H1 (cell line): Measurements from ENCODE around the gene LDLRAD3. TPM values are rescaled to one million over a fixed set of nuclear protein-coding genes. Genes with fewer than 3 reads are reported as not detected.

Source experiments
- CTCF ChIA-PET: fragments of 300-600 bp; sonication (Branson Sonifier 250); formaldehyde crosslinking; loops from one replicate; lab custom pipeline; 2021; ENCODE audit not compliant: partially characterized antibody; lab: Charles Lee
- POLR2A ChIA-PET: fragments of 300-600 bp; sonication (Branson Sonifier 250); formaldehyde crosslinking; loops from one replicate; lab custom pipeline; 2021; ENCODE audit warnings: inconsistent platforms; ENCODE audit not compliant: partially characterized antibody; lab: Charles Lee
- DNase-seq, 2 experiments: peaks; one replicate each; pipeline versions ENCODE4 v3.0.0 to v3.0.0-alpha.2; 2010 to 2022; ENCODE audit warnings: low spot score in 2 of 2, low read depth in 1 of 2, mixed read lengths in 1 of 2
- FAIRE-seq: peaks from 2 replicates; lab custom pipeline; 2011; peaks lifted over from hg19 to GRCh38; lab: Jason Lieb, UNC
- H2AFZ ChIP-seq: 2 replicates; pipeline ENCODE4 v1.8.1; 2012; ENCODE audit warnings: low read length, inconsistent platforms
- H2AK5ac ChIP-seq: 2 replicates; pipeline ENCODE4 v1.6.1; 2013; ENCODE audit warnings: low read depth, low read length
- H2BK120ac ChIP-seq: replicated peaks from 2 replicates; pipeline ENCODE3; 2013; ENCODE audit warnings: low read depth, low read length, inconsistent platforms
- H2BK12ac ChIP-seq: 2 replicates; pipeline ENCODE4 v1.6.1; 2013; ENCODE audit warnings: low read depth, low read length
- H2BK15ac ChIP-seq: 2 replicates; pipeline ENCODE4 v1.6.1; 2013; ENCODE audit warnings: low read length
- H2BK20ac ChIP-seq: 2 replicates; pipeline ENCODE4 v1.6.1; 2013; ENCODE audit warnings: low read length
- H2BK5ac ChIP-seq: 2 replicates; pipeline ENCODE4 v1.6.1; 2013; ENCODE audit warnings: low read depth, low read length
- H3K14ac ChIP-seq: 2 replicates; pipeline ENCODE4 v1.6.1; 2013; ENCODE audit warnings: inconsistent platforms; ENCODE audit not compliant: insufficient read length
- H3K18ac ChIP-seq: 2 replicates; pipeline ENCODE4 v1.6.1; 2013; ENCODE audit warnings: low read length; ENCODE audit errors: extremely low read depth
- H3K23ac ChIP-seq: 2 replicates; pipeline ENCODE4 v1.6.1; 2013; ENCODE audit warnings: inconsistent platforms; ENCODE audit not compliant: insufficient read length
- H3K23me2 ChIP-seq: 2 replicates; pipeline ENCODE4 v1.6.1; 2013; ENCODE audit warnings: low read depth, low read length
- H3K27ac ChIP-seq: 2 replicates; pipeline ENCODE4 v1.6.1; 2011; ENCODE audit warnings: low read depth, low read length, inconsistent platforms
- H3K27me3 ChIP-seq, 4 experiments: replicated peaks in 1 of 4; 1 replicate in 1 of 4; 2 replicates in 3 of 4; pipeline versions ENCODE4 v1.6.1 to v1.8.1; 2011 to 2013; ENCODE audit warnings: low read length in 3 of 4, mild to moderate bottlenecking in 3 of 4, inconsistent platforms in 2 of 4, mixed read lengths in 2 of 4, moderate library complexity in 1 of 4; ENCODE audit not compliant: control insufficient read depth in 3 of 4, insufficient read depth in 3 of 4; ENCODE audit errors: extremely low read depth in 1 of 4
- H3K36me3 ChIP-seq, 4 experiments: 2 replicates each; pipeline versions ENCODE4 v1.6.1 to v1.8.1; 2011 to 2013; ENCODE audit warnings: mild to moderate bottlenecking in 4 of 4, low read length in 3 of 4, moderate library complexity in 2 of 4, control low read depth in 1 of 4, inconsistent platforms in 1 of 4; ENCODE audit not compliant: insufficient read depth in 4 of 4, control insufficient read depth in 2 of 4
- H3K4ac ChIP-seq: replicated peaks from 2 replicates; pipeline ENCODE3; 2013; ENCODE audit warnings: low read length, low read depth, mixed read lengths, inconsistent platforms; ENCODE audit not compliant: insufficient read length
- H3K4me1 ChIP-seq, 4 experiments: replicated peaks in 1 of 4; 1 replicate in 1 of 4; 2 replicates in 3 of 4; pipeline versions ENCODE4 v1.6.1 to v1.8.1; 2011 to 2013; ENCODE audit warnings: low read length in 3 of 4, inconsistent platforms in 2 of 4, mixed read lengths in 1 of 4; ENCODE audit not compliant: insufficient read depth in 4 of 4, control insufficient read depth in 3 of 4
- H3K4me2 ChIP-seq, 2 experiments: 2 replicates each; pipeline versions ENCODE4 v1.6.1 to v1.8.1; 2011 to 2013; ENCODE audit warnings: low read depth in 2 of 2, low read length in 2 of 2, control low read depth in 1 of 2, inconsistent platforms in 1 of 2, mild to moderate bottlenecking in 1 of 2; ENCODE audit not compliant: insufficient read depth in 1 of 2
- H3K4me3 ChIP-seq, 4 experiments: fragments of 200-600, 300-600 bp in 1 of 4; sonication (generic), shearing (Covaris generic), sonication (Bioruptor Twin) in 1 of 4; 2 replicates each; pipeline versions ENCODE4 v1.5.1 to v1.8.1; 2011 to 2016; ENCODE audit warnings: low read length in 4 of 4, low read depth in 3 of 4, control low read depth in 2 of 4, inconsistent platforms in 2 of 4, mild to moderate bottlenecking in 2 of 4, mixed read lengths in 1 of 4, moderate library complexity in 1 of 4; ENCODE audit not compliant: insufficient read depth in 2 of 4; ENCODE audit errors: extremely low read depth in 1 of 4
- H3K56ac ChIP-seq: replicated peaks from 2 replicates; pipeline ENCODE3; 2013; ENCODE audit warnings: low read depth, mild to moderate bottlenecking, mixed read lengths, low read length, inconsistent platforms; ENCODE audit not compliant: insufficient read length
- H3K79me1 ChIP-seq: 2 replicates; pipeline ENCODE4 v1.6.1; 2013; ENCODE audit warnings: low read depth, low read length, control low read depth
- H3K79me2 ChIP-seq, 2 experiments: 2 replicates each; pipeline versions ENCODE4 v1.6.1 to v1.8.1; 2012 to 2013; ENCODE audit warnings: low read length in 2 of 2, mild to moderate bottlenecking in 2 of 2, inconsistent platforms in 1 of 2; ENCODE audit not compliant: insufficient read depth in 2 of 2, control insufficient read depth in 1 of 2
- H3K9ac ChIP-seq, 4 experiments: replicated peaks in 1 of 4; 1 replicate in 1 of 4; 2 replicates in 3 of 4; pipeline versions ENCODE4 v1.6.1 to v1.8.1; 2011 to 2013; ENCODE audit warnings: low read depth in 3 of 4, low read length in 3 of 4, control low read depth in 2 of 4, mild to moderate bottlenecking in 2 of 4, moderate library complexity in 2 of 4, inconsistent platforms in 1 of 4; ENCODE audit errors: extremely low read depth in 1 of 4
- H3K9me3 ChIP-seq, 2 experiments: 2 replicates each; pipeline versions ENCODE4 v1.6.1 to v1.8.1; 2012 to 2013; ENCODE audit warnings: mild to moderate bottlenecking in 2 of 2, moderate library complexity in 2 of 2, control low read depth in 1 of 2, inconsistent platforms in 1 of 2, low read depth in 1 of 2, low read length in 1 of 2, mixed read lengths in 1 of 2; ENCODE audit not compliant: insufficient read depth in 2 of 2
- H4K20me1 ChIP-seq, 2 experiments: replicated peaks in 1 of 2; 2 replicates each; pipeline versions ENCODE3 to v1.8.1; 2011 to 2013; ENCODE audit warnings: inconsistent platforms in 2 of 2, low read length in 2 of 2, mild to moderate bottlenecking in 1 of 2; ENCODE audit not compliant: insufficient read depth in 2 of 2, control insufficient read depth in 1 of 2
- H4K5ac ChIP-seq: 2 replicates; pipeline ENCODE4 v1.6.1; 2013; ENCODE audit warnings: low read length, low read depth, mixed read lengths, inconsistent platforms; ENCODE audit not compliant: insufficient read length
- H4K8ac ChIP-seq: 2 replicates; pipeline ENCODE4 v1.8.0; 2013; ENCODE audit warnings: mild to moderate bottlenecking, moderate library complexity, low read length, inconsistent platforms; ENCODE audit not compliant: insufficient read depth; ENCODE audit errors: extremely low read depth
- H4K91ac ChIP-seq: replicated peaks from 2 replicates; pipeline ENCODE3; 2013; ENCODE audit warnings: low read length, mixed read lengths, inconsistent platforms; ENCODE audit not compliant: insufficient read length
- ASH2L ChIP-seq: fragments of 200-600, 300-600 bp; sonication (generic); IDR thresholded peaks from one replicate; pipeline ENCODE4 v1.7.1; 2017; ENCODE audit warnings: low read length
- BCL11A ChIP-seq, 2 experiments: IDR thresholded peaks; one replicate each; pipeline ENCODE4 v1.6.1; 2011; ENCODE audit warnings: low read depth in 2 of 2, low read length in 2 of 2, mild to moderate bottlenecking in 2 of 2
- CEBPB ChIP-seq: IDR thresholded peaks from 2 replicates; pipeline ENCODE4 v1.6.1; 2012; ENCODE audit warnings: low read depth, low read length
- CREB1 ChIP-seq: IDR thresholded peaks from 2 replicates; pipeline ENCODE4 v1.6.1; 2012; ENCODE audit warnings: inconsistent platforms
- CTBP2 ChIP-seq: IDR thresholded peaks from 2 replicates; pipeline ENCODE4 v1.7.0; 2011; ENCODE audit warnings: borderline replicate concordance, mild to moderate bottlenecking, moderate library complexity, mixed read lengths, low read length; ENCODE audit not compliant: insufficient read depth, insufficient read length
- EP300 ChIP-seq, 2 experiments: IDR thresholded peaks; 1 replicate in 1 of 2; 2 replicates in 1 of 2; pipeline ENCODE4 v1.6.1; 2011 to 2012; ENCODE audit warnings: low read depth in 2 of 2, low read length in 2 of 2, mild to moderate bottlenecking in 2 of 2, borderline replicate concordance in 1 of 2, inconsistent platforms in 1 of 2, moderate library complexity in 1 of 2
- GABPA ChIP-seq: IDR thresholded peaks from 2 replicates; pipeline ENCODE4 v1.6.1; 2011; ENCODE audit warnings: mild to moderate bottlenecking, low read length, moderate library complexity, borderline replicate concordance; ENCODE audit not compliant: insufficient read depth
- MAX ChIP-seq: IDR thresholded peaks from 2 replicates; pipeline ENCODE4 v1.6.1; 2012; ENCODE audit warnings: inconsistent platforms
- POLR2A ChIP-seq, 2 experiments: IDR thresholded peaks; 1 replicate in 1 of 2; 2 replicates in 1 of 2; pipeline ENCODE4 v1.6.1; 2011; ENCODE audit warnings: low read depth in 2 of 2, low read length in 2 of 2, mild to moderate bottlenecking in 2 of 2; ENCODE audit errors: control extremely low read depth in 1 of 2
- SIN3A ChIP-seq, 2 experiments: IDR thresholded peaks in 1 of 2; conservative IDR thresholded peaks in 1 of 2; 2 replicates each; pipeline ENCODE4 v1.6.1; 2011 to 2012; ENCODE audit warnings: low read length in 2 of 2, improper control_type of control experiment in 1 of 2, low read depth in 1 of 2, mild to moderate bottlenecking in 1 of 2
- SIRT6 ChIP-seq: IDR thresholded peaks from one replicate; pipeline ENCODE4 v1.7.1; 2012; ENCODE audit warnings: low read length, inconsistent platforms
- SIX5 ChIP-seq: IDR thresholded peaks from 2 replicates; pipeline ENCODE4 v1.6.1; 2011; ENCODE audit warnings: mild to moderate bottlenecking, low read depth, low read length
- SP4 ChIP-seq: IDR thresholded peaks from 2 replicates; pipeline ENCODE4 v1.6.1; 2012; ENCODE audit warnings: low read length, inconsistent platforms
- TAF1 ChIP-seq: IDR thresholded peaks from 2 replicates; pipeline ENCODE4 v1.6.1; 2011; ENCODE audit warnings: mild to moderate bottlenecking, low read depth, low read length
- TAF7 ChIP-seq: optimal IDR thresholded peaks from 2 replicates; pipeline ENCODE3; 2011; ENCODE audit warnings: low read depth, mild to moderate bottlenecking, inconsistent platforms, low read length, moderate library complexity, borderline replicate concordance
- WGBS, 2 experiments: shearing (Covaris generic) in 1 of 2; methylation state at CpG; one replicate each; pipeline versions ENCODE4 v1.1.6 to v1.1.7; 2013 to 2015; ENCODE audit warnings: low lambda C conversion rate in 2 of 2, mixed read lengths in 2 of 2, inconsistent platforms in 1 of 2, low coverage in 1 of 2, missing lambda C conversion rate in 1 of 2; ENCODE audit not compliant: insufficient replicate concordance in 2 of 2, insufficient coverage in 1 of 2, insufficient read length in 1 of 2; ENCODE audit errors: extremely low coverage in 1 of 2, missing lambda C conversion rate in 1 of 2; 5-methylcytosine and 5-hydroxymethylcytosine counted together
- polyA plus RNA-seq, 7 experiments: library from polyadenylated mRNA; depleted of rRNA in 3 of 7; stranded (reverse) in 5 of 7; unstranded in 2 of 7; fragments of >200 nt in 5 of 7; fragments of 200-250 nt in 2 of 7; gene quantifications; 1 replicate in 5 of 7; 2 replicates in 1 of 7; 4 replicates in 1 of 7; pipeline versions ENCODE4 v1.2.1 to v1.2.3, GENCODE V29; 2011 to 2013; ENCODE audit warnings: missing spikeins in 2 of 7, mixed read lengths in 2 of 7
- total RNA-seq: library from RNA; stranded (reverse); fragmentation: NEBNext Ultra II Directional; extraction: Animal tissue kit (Norgen Biotek cat#: 25700); gene quantifications from 2 replicates; pipeline ENCODE4 v1.2.1, GENCODE V29; 2021

The LDLRAD3 gene
- total and polyA plus RNA-seq, 2 of the 8 experiments (the other 6 are each of a cell fraction or from before 2014, with no cell fraction given): 18.6 to 22.8 TPM

- no peak overlapping the region for H3K9ac ChIP-seq
- H3K9me3 ChIP-seq: peaks cover 4 to 5% of the 10 kb centered on the region in 2 experiments
- no peak overlapping the region for H2BK15ac ChIP-seq
- ChIA-PET POLR2A (interaction anchor here (1.1 kb wide), 1 partner anchor 38 kb away, joined by 5 read pairs; no protein-coding TSS in a partner anchor), CTCF (interaction anchor here (1.3 kb wide), 1 partner anchor 12 kb away, joined by 3 read pairs; no protein-coding TSS in a partner anchor)
- H3K18ac ChIP-seq: no peak overlapping the region
- no peak overlapping the region for H3K14ac ChIP-seq
- DNase-seq (no peak), FAIRE-seq (no peak)
- peaks cover 0 to 74% of the 10 kb centered on the region in 2 experiments; a peak in 3 of 4 replicates for H3K79me2 ChIP-seq
- peaks cover 0 to 5% (median 0%) of the 10 kb centered on the region in 4 experiments; a peak in 2 of 7 replicates for H3K4me1 ChIP-seq
- H2BK120ac ChIP-seq: no peak overlapping the region
- no peak overlapping the region for H4K5ac ChIP-seq
- H3K36me3 ChIP-seq: peaks cover 0 to 3% (median 0%) of the 10 kb centered on the region in 4 experiments; a peak in 1 of 8 replicates
- no peak overlapping the region for H2AK5ac ChIP-seq
- H2BK20ac ChIP-seq: no peak overlapping the region
- H2AFZ ChIP-seq: no peak overlapping the region
- no peaks in the 10 kb centered on the region for H4K20me1 ChIP-seq
- H4K8ac ChIP-seq: no peak overlapping the region
- H2BK5ac ChIP-seq: no peak overlapping the region
- no peaks in the 10 kb centered on the region for H3K27me3 ChIP-seq
- no peaks in the 10 kb centered on the region for H3K23me2 ChIP-seq
- no peak overlapping the region for H3K56ac ChIP-seq
- WGBS, 2 experiments: 81% methylated on average over 4 of the region's 4 CpGs; no CpG with 5 or more reads in 1 of the 2 experiments
- no peak overlapping the region for H3K23ac ChIP-seq
- H3K27ac ChIP-seq: no peak overlapping the region
- no peak overlapping the region for H4K91ac ChIP-seq
- peaks cover 2% of the 10 kb centered on the region; the same call in 1 of the 2 replicates for H3K79me1 ChIP-seq
- H3K4me3 ChIP-seq: no peak overlapping the region
- H2BK12ac ChIP-seq: no peak overlapping the region
- H3K4me2 ChIP-seq: no peak overlapping the region
- no peak overlapping the region for H3K4ac ChIP-seq
- TF ChIP-seq SIRT6 (no peak), CTBP2 (no peak), MAX (no peak), SP4 (no peak), CEBPB (no peak), ASH2L (no peak), GABPA (no peak), CREB1 (no peak), EP300 (IDR thresholded peaks at IDR 0.05; ENCODE audit: borderline replicate concordance in 1 of 2, low read depth in 2 of 2, low read length in 2 of 2) (no peak), BCL11A (IDR thresholded peaks at IDR 0.05; ENCODE audit: low read depth in 2 of 2, low read length in 2 of 2) (no peak), TAF7 (no peak), SIX5 (no peak), TAF1 (no peak), SIN3A (conservative IDR thresholded peaks at IDR 0.05 in 1 of 2, IDR thresholded peaks at IDR 0.05 in 1 of 2; ENCODE audit: low read depth in 1 of 2, low read length in 2 of 2) (no peak), POLR2A (IDR thresholded peaks at IDR 0.05; ENCODE audit: control extremely low read depth in 1 of 2, low read depth in 2 of 2, low read length in 2 of 2) (no peak)
Measured at GRCh38 chr11:36009473-36009872, 65.6 kb downstream of the LDLRAD3 start.
